Fibroblast of skin of left quadriceps (primary cell): Measurements from ENCODE around the gene RASEF.

ENCODE experiments used
- DNase-seq, 2 experiments: peaks; one replicate each; pipeline ENCODE4 v3.0.0-alpha.2; 2013; ENCODE audit warnings: low read depth in 2 of 2

The RASEF gene

DNA sequence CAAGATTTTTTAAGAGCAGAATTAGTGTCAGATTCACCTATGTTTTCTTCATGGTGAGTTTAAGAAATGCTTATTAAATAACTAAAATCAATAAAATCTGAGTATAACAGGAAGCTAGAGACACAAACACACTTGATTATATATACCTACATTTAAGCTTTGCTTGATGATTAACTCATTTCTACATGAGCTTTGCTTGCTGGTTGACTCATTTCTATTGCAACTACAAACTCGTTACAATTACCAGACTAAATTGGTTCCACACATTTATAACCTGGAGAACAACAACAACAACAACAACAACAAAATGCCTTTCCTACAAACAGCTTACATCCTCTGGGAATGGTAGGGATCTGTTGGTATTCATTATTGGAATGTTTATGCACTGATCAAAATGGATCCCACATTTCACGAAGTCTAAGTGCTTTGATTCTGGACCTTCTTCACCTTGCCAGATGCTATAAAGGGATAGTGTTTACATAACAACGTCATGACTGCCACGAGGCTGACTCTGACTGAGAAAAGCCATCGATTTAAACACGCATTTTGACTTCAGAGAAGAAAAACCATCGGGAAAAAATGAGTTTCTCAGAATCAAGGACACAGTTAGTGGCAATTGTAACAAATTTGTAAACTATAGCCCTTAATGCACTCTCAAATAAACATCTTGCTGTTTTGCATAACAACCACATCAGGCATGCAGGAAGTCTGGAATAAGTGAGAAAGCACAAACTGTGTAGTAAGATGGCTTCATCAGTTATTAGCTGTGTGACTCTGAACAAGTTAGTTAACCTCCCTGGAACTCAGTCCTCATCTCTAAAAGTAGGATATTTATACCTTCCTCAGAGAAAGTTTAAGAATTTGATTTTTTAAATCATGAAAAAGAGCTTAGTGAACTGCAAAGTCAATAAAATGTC is 49.8 kb downstream of the RASEF start:
- DNase-seq = no peak

DNA sequence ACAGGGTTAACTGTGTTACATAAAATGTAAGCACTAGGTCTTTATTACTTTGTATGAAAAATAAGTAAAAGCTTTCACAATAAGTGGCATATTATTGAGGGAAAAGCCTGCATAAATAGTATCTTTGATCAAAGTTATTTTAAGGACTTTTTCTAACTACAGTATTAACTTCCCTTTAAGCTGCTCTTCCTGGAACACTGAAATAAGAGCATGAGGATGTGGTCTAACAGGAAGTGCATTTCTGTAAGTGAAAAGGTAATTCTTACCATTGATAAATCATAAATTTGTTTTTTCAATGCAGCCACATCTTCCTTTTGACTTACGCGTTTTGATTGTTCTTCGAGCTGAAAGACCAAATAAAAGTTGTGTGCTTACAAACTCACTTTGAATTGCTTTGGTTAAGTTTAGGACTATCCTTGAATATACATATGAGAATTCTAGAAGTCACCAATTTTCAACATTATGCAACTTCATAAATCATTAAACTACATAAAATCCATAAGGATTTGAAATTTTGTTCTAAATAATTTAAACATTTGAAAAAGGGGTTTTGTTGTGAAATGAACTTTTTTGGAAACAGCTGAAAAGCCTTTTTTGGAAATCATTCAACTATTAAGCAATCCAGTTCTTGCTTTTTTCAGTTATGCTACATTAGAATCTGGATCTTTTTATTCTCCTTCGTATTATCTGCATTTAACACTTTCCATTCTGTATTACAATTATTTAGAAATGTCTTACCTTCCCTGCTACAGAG is 50.6 kb downstream of the RASEF start:
- no peak for DNase-seq

DNA sequence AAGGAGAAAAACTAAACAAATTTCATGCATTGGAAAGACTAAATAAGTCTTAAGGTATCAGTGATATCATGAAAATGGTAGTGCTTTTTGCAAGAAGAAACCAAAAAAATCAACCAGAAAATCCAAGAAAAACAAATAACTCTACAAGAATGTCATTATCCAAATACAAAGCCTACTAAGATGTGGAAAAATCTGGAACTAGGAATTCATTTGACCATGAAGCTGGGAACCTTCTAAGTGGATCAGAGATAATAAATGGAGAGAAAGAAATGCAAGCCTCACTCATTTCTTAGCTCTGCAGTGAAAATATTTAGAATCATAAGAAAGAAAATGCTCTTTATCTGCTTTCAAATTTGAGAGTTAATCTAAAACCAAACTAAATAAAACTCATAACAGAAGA is 51.3 kb downstream of the RASEF start:
- DNase-seq = no peak

DNA sequence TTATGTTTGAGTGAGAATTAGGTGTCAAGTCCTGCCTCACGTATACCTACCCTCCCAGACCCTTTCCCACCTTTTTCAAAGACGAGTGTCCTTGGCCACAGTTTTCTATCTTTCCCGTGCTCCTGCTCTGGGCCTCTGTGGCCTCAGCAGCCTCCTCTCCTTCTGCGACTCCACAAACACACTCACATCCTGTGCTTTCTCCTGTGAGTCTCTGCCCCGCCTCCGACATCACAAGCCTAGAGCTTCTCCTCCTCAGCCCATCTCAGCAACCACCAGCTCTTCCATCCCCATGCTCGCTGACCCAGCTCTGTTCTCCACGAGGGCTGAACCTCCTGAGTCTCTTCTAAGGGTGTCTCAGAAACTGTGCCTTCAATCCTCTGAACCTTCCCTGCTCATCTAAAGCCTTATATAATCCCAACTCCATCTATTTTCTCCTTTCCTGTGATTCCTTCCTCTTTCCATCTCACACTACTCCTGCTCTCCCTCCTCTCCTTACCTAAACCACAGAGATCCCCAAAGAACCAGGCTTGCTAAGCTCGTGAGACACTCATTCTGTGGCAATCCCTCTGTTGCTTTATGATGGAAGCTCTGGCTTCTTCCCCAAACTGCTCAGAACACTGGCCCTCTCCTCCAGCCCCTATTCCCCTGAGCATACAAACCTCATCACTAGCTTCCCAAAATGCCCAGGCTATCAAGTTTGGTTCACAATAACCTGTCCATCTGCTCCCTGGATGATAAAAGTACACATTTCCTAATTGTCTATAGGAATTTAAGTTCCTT is 55.2 kb downstream of the RASEF start:
- no peak for DNase-seq

DNA sequence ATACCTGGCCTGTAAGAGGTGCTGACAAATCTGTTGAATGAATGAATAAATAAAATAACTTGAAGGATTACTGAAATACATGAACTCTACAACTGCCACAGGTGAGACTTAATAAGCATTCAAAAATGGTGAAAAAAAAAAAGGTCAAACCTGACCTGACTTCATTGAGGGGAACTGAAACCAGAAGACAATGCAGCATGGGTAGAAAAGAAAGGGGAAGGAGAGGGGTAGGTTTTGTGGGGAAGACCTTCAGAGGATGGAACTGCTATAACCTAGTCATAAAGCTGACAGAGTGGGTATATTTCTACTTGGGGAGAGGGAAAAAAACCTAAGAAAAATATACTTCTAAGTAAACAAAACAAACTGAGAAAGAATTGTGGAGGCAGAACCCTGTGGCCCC is 56.6 kb downstream of the RASEF start:
- DNase-seq = no peak

DNA sequence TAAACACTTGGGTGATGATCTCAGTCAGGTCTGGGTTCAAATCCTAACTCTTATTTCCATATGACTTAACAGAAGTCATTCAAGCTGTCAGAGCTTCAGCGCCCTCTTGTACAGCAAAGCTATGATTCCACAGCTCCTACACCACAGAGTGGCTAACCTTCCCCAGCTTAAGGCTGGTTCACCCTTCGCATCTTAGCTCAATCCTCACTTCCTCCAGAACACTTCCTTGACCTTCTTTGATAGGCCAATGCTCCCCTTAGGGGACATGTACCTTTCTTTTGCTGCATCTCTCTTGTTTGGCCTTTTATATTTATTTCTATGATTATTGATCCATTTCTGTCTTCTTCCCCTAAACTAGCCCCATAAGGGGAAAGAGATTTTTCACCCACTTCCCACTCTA is 57.0 kb downstream of the RASEF start:
- DNase-seq = no peak

DNA sequence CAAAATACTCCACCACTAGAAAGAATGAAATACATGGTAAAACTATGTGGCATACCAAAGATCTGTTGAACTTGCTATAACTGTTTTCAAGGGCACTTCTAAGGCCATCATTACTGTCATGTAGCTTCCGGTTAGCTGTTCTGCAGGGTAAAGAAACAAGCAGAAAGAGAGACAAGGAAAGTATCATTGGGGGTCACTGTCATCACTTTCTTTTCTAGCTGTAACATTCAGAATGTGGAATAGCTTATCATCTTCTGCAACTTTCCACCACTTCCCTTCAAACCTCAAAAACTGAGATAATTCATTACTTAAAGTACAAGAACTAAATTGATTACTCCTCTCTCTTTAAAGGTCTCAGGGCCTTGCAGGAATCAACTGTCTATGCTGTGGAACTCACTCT is 57.6 kb downstream of the RASEF start:
- DNase-seq = no peak

DNA sequence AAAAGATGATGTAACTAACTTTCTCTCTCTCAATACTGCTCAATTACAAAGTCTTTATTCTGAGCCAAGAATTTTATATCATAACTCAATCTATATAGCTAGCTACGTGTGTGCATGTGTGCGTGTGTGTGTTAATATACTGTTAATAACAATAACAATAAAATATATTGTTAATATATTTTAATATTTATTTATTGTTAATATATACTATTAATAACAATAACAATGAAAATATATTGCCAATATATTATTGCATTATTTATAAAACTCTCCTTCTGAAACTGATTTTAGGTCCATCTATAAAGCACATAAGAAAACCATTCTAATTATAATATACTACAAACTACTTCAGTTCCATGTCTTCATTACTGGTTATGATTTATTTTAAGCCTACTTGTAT is 60.6 kb downstream of the RASEF start:
- DNase-seq = no peak

DNA sequence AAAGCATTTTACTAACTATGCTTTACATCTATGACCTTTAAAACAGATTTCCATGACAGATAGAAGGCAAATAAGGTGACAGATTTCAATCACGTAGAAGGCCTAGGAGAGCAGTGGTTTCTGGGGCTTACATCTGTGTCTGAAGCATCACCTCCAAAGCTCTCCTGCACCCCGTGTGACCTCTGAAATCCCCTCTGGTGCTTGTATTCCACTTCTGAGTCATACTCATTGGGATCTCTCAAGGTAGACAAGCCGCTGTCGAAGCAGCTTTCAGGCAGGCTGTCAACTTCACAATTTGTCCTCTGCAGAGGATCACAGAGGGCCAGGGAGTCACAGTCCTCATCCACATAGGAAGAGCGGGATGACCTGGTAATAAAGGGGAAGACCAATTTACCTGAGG is 62.2 kb downstream of the RASEF start:
- no peak for DNase-seq

DNA sequence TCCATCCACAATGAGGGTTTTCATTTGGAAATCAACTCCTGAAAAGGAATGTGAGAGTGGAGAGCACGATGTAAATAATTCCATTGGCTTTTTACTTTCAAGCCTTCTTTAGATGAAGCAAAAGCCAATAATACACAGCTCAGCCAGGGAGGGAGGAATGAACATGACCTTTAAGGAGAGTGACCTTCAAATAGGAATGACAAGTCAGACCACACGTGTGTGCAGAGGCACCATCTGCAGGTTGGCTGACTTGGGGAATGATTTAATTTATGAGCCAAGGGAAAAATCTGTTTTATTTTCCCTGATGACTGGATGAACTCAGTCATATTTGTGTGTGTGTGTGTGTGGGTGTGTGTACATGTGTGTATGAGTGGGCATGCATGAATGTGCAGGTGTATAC is 64.5 kb downstream of the RASEF start:
- DNase-seq = no peak

DNA sequence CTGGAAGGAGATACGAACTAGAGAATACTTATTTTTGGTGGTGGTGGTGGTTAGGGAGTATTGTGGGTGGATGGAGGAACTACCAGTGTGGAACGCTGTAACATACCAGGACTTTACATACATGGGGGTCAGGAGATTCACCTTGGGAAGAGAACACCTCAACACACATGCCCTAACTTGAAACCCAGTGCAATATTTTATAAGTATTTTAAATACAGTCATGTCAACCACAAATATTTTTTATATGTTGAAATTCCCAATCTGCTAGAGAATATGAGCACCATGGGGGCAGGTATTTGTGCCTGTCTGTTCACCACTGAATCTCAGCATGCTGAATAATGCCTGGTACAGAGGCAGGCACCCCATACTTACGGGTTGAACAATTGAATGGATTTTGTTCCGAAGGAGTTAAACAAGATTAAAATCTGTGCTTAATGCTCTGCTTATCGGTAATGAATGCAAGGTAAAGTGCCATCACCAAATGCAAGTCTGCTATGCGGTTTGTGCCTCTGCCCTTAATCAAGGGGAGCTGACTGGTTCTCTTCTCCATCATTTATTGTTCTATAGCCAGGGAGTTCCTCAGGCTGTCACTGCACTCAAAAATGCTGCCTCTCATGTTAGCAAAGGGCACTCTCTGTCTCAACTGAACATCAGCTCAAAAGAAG is 65.3 kb downstream of the RASEF start:
- no peak for DNase-seq

DNA sequence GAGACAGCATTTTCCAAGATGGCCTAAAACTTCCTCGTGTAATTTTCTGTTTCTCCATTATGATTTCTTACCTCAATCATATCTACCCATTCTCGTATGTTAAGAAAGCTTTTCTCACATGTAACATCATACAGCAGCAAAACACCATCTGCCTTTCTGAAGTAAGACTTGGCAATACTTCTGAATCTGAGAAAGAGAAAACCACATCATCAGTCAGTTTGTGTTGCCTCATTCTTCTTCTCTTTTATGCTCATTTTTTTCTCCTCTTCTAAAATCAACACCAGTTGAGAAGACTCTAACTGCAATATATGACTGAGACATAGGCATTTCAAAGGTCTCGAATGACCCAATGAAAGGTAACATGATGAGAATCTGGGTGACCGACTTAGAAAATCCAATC is 66.0 kb downstream of the RASEF start:
- peak in 1 of 2 experiments; percentile 30 for DNase-seq

DNA sequence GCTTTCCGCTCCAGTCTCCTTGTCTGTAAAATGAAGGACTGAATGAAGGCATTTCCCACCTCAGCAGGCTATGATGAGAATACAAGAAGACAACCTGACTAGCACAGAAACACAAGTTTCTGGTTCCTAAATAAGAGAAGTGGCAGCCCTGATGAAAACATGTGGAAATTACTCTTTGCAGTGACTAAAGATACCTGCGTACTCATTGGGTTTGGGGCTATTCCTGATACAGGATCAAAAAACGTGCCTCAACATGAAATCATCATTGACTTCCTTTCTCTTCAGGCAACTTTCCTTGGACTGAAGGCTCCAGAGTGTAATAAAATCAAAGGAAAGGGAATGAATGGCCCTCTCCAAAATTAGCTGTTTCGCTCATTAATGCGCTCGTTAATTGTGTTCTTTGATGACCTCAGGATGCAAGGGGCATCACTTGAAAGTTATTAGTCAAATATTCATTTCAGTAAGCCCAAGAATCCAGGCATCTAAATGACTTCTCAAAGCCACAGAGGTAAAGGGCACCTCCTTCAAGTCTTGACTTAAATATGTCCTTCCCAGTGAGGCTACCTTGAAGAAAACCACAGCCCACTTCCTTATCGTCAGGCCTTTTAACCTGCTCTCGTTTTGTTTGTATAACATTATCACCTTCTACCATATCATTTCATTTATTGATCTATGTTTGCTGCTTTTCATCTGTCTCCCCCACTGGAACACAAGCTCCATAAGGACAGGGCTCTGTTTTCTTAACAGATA is 68.9 kb downstream of the RASEF start:
- no peak for DNase-seq

DNA sequence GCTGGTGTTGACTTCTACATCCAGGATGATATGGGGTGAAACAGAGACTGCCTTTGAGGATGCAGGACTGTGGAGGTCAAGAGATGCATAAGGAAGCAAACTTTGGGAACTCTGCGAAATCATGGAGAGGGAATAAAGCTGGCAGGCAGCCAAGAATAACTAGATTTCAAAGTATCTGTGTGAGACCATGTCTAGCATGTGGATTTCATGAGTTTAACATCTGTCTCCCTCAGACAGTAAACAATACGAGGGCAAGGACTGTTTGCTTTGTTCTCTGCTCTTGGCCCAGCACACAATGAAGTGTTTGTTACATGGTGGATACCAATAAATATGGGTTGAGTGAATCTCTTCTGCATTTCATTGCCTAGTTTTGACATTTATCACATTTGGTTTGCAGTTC is 71.3 kb downstream of the RASEF start:
- DNase-seq = no peak

DNA sequence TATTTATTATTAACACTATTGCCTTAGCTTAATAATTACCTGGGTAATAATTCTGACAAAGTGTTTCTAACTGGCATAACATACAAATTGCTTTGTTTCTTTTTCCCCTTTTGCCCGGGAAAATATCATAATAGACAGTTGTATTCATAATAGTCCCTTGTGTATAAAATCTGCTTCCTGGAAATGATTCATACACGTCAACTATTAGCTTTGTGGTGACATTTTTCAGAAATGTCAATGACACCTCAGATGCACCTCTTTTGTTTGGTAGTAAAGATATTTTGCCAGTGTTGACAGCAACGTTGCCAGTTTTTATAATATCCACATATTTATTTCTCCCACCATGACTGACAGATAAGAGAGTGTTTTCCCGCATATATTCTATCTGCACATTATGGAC is 73.0 kb downstream of the RASEF start:
- no peak for DNase-seq

DNA sequence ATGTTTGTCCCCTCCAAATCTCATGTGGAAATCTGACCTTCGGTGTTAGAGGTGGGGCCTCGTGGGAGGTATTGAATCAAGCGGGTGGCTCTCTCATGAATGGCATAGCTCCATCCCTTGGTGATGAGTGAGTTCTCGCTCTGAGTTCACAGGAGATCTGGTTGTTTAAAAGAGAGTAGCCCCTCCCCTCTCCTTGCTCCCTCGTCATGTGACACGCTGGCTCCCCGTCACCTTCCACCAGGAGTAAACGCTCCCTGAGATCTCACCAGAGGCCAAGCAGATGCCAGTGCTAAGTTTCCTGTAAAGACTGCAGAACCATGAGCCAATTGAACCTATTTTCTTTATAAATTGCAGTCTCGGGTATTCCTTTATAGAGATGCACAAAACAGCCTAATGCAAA is 74.5 kb downstream of the RASEF start:
- no peak for DNase-seq

DNA sequence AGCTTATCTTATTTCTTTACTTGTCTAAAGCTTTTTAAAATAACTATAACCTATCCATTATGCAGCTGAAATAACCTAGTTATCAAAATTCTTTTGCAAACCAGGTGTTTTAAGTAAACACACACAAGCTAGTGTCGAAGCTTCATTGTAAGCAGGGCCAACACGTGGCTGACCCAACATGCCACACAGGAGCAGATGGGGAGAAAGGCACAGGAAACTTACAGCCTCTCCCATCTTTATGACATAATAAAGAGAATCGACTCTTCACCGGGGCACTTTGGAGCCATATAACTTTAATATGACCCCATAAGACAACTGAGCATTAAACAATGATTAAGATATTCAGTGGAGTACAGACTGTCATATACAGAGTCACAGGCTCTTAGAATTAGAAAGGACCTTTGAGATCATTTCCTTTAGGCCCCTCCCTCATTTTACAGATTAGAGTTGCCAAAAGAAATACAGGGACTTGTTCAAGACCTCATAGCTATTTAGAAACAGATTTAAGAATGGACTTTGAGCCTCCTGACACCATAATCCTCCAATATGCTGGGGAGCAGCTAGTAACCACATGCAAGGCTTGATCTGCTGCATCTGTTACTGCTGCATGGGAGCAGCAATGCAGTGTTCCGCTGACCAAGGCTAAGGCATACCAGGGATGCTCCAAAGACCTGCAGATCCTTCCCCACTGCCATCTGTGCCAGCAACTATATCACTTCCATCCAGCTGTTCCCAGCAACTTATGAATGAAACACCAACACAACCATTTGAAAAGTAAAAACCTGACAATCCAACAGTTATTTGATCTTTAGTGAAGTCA is 75.4 kb downstream of the RASEF start:
- no peak for DNase-seq

DNA sequence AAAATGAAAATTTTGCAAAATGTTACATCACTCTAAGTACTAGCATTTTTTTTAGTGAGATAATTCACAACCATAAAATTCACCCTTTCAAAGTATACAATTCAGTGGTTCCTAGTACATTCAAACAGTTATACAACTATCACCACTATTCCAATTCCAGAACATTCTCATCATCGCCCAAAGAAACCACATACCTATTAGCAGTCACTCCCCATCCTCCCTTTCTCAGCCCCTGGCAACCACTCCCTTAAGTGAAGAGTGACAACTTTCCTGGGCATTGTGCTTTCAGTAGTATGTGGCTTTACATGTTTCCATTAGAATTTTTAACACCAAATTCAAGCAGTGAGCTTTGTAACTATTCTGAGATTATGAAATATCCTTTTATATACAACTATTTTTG is 81.4 kb downstream of the RASEF start:
- no peak for DNase-seq

DNA sequence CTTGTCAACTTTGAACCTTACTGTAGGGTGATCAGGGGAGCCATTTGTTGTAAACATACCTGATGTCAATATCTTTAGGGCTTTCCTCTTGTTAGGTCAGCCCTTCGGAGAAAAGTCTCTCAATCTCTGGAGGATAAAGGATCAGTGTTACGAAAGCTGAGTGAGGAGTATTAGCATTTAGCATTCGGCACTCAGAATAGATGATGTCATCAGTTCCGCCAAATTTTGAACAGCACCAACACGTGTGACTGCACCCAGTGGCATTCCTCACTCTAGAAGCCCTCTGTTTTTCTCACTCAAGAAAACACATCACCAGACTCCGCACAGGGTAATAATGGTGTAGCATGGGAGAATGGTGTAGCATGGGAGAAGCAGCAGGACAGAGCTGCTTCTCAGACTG is 87.8 kb downstream of the RASEF start:
- DNase-seq = no peak

DNA sequence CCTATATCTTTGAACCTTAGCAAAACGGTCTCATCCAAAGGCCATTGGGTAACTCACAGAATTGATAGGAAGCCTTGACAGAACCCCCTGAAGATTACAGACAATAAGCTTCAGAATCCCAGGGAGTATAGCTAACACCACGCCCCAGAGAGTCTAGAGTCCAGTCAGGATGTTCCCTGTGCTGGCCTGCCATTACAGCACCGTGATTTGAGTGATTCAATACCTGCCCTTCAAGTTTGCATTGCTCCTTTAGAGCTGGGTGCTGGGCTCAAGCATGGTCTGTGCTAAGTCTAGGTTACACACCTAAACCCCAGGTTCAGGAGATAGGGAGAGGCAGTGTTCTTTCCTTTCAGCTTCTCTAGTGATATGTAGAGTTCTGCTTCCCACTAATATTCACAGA is 90.5 kb downstream of the RASEF start:
- no peak for DNase-seq
